ENCODE results near the gene KIF26A.

DNA sequence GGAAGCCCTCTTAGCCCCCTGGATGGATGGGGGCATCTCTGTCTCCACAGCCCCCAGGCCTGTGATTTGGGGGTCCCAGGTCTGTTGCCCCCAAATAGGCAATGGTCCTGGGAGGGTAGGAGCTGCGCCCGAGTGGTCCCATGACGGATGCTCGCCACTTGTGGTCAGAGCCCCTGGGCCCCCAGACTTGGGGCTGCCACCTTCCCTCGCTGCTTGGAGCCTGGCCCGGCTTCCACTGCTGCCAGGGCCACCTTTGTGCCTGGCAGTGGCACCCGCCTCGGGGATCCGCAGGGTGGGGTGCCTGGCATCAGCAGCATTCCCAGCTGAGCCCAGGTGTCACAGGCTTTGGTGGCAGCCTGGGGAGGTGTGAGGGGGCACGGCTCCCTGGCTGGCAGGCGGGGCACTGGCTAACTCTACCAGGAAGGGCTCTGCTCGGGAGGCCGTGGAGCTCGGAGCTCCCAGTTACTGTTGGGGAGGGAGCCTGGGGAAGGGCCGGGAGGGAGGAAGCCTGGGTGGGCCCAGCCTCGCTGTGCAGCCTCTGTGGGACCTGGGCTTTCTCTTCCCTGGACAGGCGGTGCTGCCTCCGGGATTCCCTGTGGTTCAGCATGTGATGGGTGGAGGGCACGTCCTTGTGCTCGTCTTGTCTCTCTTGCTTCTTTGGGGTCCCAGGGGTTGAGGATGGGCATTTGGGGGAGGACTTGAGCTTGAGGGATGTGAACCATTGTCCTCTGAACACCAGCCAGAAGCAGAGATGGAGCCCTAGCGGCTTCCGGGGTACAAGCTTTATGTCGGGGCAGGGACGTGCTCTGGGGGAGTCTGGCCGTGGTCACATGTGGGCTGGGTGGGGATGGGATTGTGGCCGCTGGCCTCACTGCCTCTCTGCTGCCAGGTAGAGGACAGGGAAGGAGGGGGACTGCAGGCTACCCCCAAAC is 5.4 kb downstream of the KIF26A start:
- TF ChIP-seq CTCF (IDR thresholded peaks at IDR 0.05 in 4 of 5, conservative IDR thresholded peaks at IDR 0.05 in 1 of 5) (no peak), POLR2A (IDR thresholded peaks at IDR 0.05) (no peak)
